ENCODE measurements around the gene TACC2. TPM values are rescaled to one million over a fixed set of nuclear protein-coding genes. Genes with fewer than 3 reads are reported as not detected.

TACC2 gene
- 20.6 and 25.4 TPM in 2 replicates for total RNA-seq (2014; rRNA removed; shearing (Covaris generic))

DNA sequence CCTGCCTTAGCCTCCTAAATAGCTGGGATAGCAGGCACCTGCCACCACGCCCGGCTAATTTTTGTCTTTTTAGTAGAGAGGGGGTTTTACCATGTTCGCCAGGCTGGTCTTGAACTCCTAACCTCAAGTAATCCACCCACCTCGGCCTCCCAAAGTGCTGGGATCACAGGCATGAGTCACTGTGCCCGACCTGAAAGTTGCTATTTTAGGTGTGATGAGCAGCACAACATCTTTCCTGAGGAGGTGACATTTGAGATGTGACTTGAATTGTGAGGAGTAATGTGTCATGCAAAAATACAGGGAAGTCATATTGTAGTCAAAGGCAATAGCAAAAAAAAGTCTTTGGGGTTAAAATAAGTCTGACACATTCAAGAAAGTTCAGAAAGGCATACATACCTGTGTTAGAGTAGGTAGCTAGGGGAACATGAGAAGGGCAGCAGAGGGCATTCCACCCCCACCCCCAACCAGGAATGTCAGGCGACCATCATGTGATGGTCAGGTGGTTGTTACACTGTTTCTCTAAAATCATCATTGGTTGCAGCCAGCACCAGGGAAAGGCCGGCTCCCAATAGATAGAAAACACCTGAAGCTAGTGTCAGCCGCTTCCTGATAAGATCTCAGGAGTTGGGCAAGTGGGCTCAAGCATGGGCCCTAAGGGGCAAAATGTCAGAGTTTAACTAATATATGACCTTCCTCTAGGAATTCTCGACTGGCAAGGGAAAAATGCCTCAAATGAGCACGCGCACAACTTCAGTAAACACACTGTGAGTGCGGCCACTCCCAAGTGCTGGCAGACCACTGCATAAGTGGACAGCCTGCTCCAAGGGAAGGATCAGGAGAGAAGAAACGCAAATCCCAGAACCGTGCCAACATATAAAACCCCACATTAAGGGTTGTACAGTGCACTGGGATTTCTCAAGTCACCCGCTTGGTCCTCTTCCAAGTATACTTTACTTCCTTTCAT is at the start of gene TACC2:
Gene TACC2, plus strand, starts transcription at position 803 of the 964 bp plus-strand sequence. CDS start 32,819 bp downstream, outside the sequence.

GRCh38 chr10:121974535-121975294 is 14.2 kb upstream of the TACC2 start, which contains the start of gene NSMCE4A:
Gene NSMCE4A, minus strand, starts transcription at chr10:121975217. Its CDS starts 52 bp downstream, at chr10:121975165.

GRCh38 chr10:122271076-122271475 is 282.1 kb downstream of the TACC2 start, which contains the start of gene BTBD16:
Gene BTBD16, plus strand, starts transcription at chr10:122271296. Its CDS starts 3,786 bp downstream, at chr10:122275082.

Small RNA genes lying within 50 kb of the gene (small RNA-seq; reads per million reads assigned to genes)
- gene RF02219 = not detected

Other genes with a start within 250 kb of the TACC2 start
- gene ATE1, start 61.1 kb upstream of the TACC2 start, total RNA-seq (2014; rRNA removed; shearing (Covaris generic)) = 22.1 and 28.6 TPM in 2 replicates
- 123 and 125 TPM in 2 replicates for gene NSMCE4A, start 13.9 kb upstream of the TACC2 start, total RNA-seq (2014; rRNA removed; shearing (Covaris generic))

Measured in A375 (cell line).